WTC11 (cell line): ENCODE data around the gene DNAAF1.

Experiments
- ATF3 ChIP-seq: sonication (generic); formaldehyde crosslinking; conservative IDR thresholded peaks from 2 replicates; pipeline ENCODE4 v1.8.1; 2022; ENCODE audit warnings: mild to moderate bottlenecking, missing genetic modification reagents
- CTCF ChIP-seq: fragments of 200-600 bp; IDR thresholded peaks from 2 replicates; pipeline ENCODE4 v1.8.0; 2022; ENCODE audit warnings: antibody characterized with exemption
- ESRRA ChIP-seq: sonication (generic); formaldehyde crosslinking; IDR thresholded peaks from 2 replicates; pipeline ENCODE4 v1.8.1; 2022; ENCODE audit warnings: mild to moderate bottlenecking, missing genetic modification reagents, borderline replicate concordance
- MAX ChIP-seq: sonication (generic); formaldehyde crosslinking; IDR thresholded peaks from 2 replicates; pipeline ENCODE4 v1.8.0; 2022; ENCODE audit warnings: mild to moderate bottlenecking, missing genetic modification reagents
- MLX ChIP-seq: sonication (generic); formaldehyde crosslinking; IDR thresholded peaks from 2 replicates; pipeline ENCODE4 v1.8.1; 2023; ENCODE audit warnings: mild to moderate bottlenecking, missing genetic modification reagents, moderate library complexity
- NFATC4 ChIP-seq: fragments of 250-450 bp; sonication (Bioruptor Pico); IDR thresholded peaks from 2 replicates; pipeline ENCODE4 v1.9.0; 2021; ENCODE audit warnings: mild to moderate bottlenecking
- NFE2L1 ChIP-seq: sonication (generic); formaldehyde crosslinking; IDR thresholded peaks from 2 replicates; pipeline ENCODE4 v1.8.1; 2023; ENCODE audit warnings: missing genetic modification reagents
- PREB ChIP-seq: sonication (generic); formaldehyde crosslinking; IDR thresholded peaks from 2 replicates; pipeline ENCODE4 v1.8.1; 2022; ENCODE audit warnings: mild to moderate bottlenecking, missing genetic modification reagents, moderate library complexity, borderline replicate concordance
- TEAD4 ChIP-seq: sonication (generic); formaldehyde crosslinking; IDR thresholded peaks from 2 replicates; pipeline ENCODE4 v1.8.0; 2022; ENCODE audit warnings: mild to moderate bottlenecking, missing genetic modification reagents
- USF1 ChIP-seq: sonication (generic); formaldehyde crosslinking; IDR thresholded peaks from 2 replicates; pipeline ENCODE4 v1.8.0; 2022; ENCODE audit warnings: mild to moderate bottlenecking, missing genetic modification reagents
- USF2 ChIP-seq: sonication (generic); formaldehyde crosslinking; IDR thresholded peaks from 2 replicates; pipeline ENCODE4 v1.8.1; 2023; ENCODE audit warnings: mild to moderate bottlenecking, missing genetic modification reagents, moderate library complexity
- ZNF121 ChIP-seq: sonication (generic); formaldehyde crosslinking; IDR thresholded peaks from 2 replicates; pipeline ENCODE4 v1.8.0; 2023; ENCODE audit warnings: missing genetic modification reagents
- ZNF512 ChIP-seq: sonication (generic); formaldehyde crosslinking; IDR thresholded peaks from 2 replicates; pipeline ENCODE4 v1.8.1; 2022; ENCODE audit warnings: missing genetic modification reagents, borderline replicate concordance

GRCh38 chr16:84198401-84198800 lies 53.3 kb downstream of the DNAAF1 start:
- no peak for TF ChIP-seq USF1 (CRISPR knock-in tag)
- TF ChIP-seq ZNF512 (CRISPR knock-in tag): no peak
- no peak for TF ChIP-seq NFE2L1 (CRISPR knock-in tag)
- no peak for TF ChIP-seq CTCF
- TF ChIP-seq USF2: no peak
- no peak for TF ChIP-seq ZNF121
- no peak for TF ChIP-seq ESRRA (CRISPR knock-in tag)
- no peak for TF ChIP-seq ATF3 (CRISPR knock-in tag)
- no peak for TF ChIP-seq TEAD4 (CRISPR knock-in tag)
- no peak for TF ChIP-seq MLX (CRISPR knock-in tag)
- TF ChIP-seq NFATC4 (CRISPR knock-in tag): no peak
- no peak for TF ChIP-seq MAX (CRISPR knock-in tag)
- TF ChIP-seq PREB: no peak
